Erythroblast (primary cell): ENCODE measurements around the gene ALKBH5.

Experiments
- GATA1 ChIP-seq: IDR thresholded peaks from 2 replicates; pipeline ENCODE4 v1.6.1; 2011; ENCODE audit warnings: low read depth, mild to moderate bottlenecking, control low read depth, low read length, moderate library complexity
- POLR2A ChIP-seq: IDR thresholded peaks from 2 replicates; pipeline ENCODE4 v1.6.1; 2011; ENCODE audit warnings: mild to moderate bottlenecking, low read length

DNA sequence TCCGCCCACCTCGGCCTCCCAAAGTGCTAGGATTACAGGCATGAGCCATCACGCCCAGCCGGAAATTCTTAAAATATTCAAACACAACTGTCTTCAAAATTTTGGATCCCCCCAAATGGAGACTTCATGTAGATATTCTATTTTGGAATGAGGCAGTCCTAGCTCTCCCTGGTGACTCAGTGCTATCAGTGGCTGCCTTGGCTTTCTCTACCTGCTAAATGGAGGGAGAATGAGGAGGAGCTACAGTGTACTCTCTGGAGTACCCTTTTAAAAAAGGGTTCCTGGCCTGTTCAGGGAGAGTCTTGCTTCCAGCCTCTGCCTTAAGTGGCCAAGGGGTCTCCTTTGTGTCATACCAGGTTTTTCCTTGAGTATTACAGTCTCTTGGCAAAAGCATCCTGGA lies 10.8 kb downstream of the ALKBH5 start:
- TF ChIP-seq POLR2A = no peak
- TF ChIP-seq GATA1 = no peak
